WTC11 (cell line): ENCODE measurements around the gene FCHSD2.

Source experiments
- E2F5 ChIP-seq: sonication (generic); formaldehyde crosslinking; IDR thresholded peaks from 2 replicates; pipeline ENCODE4 v1.8.1; 2022; ENCODE audit warnings: mild to moderate bottlenecking, moderate library complexity, missing genetic modification reagents
- JUN ChIP-seq: sonication (generic); formaldehyde crosslinking; IDR thresholded peaks from 2 replicates; pipeline ENCODE4 v1.8.0; 2023; ENCODE audit warnings: mild to moderate bottlenecking, missing genetic modification reagents

DNA sequence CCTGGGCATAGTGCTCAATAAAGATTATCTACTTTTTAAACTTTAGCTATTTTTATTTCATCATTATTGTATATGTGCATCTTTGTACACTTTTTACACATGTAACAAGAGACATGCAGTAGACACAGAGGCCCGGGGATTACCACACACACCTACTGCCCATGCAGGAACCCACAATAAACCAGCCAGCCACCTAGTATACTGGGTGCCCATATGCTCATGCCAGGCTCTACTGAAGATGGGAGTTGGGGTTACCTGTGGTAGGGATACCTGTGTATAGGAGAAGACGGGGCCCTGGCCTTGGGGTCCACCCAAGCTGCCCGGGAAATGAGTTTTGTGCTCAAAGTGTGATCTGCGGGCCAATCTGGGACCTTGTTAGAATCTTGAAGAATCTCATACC lies 44.8 kb upstream of the FCHSD2 start:
- TF ChIP-seq E2F5 (no peak), JUN (CRISPR knock-in tag) (no peak)
